ENCODE data around the gene PGAM1. TPM values are rescaled to one million over a fixed set of nuclear protein-coding genes. Genes with fewer than 3 reads are reported as not detected.

PGAM1 gene
- total RNA-seq, 2 experiments from 2014 or later: 517 to 529 TPM

GRCh38 chr10:97442277-97442676, 16.3 kb downstream of the PGAM1 start:
- Mint-ChIP-seq H3K36me3 (ENCODE audit: low read depth) (peaks cover 37% of the 10 kb centered on the region), H3K27me3 (ENCODE audit: low read depth) (no peaks in the 10 kb centered on the region), H3K27ac (no peak overlapping the region), H3K9me3 (ENCODE audit: insufficient read depth) (no peaks in the 10 kb centered on the region), H3K4me1 (ENCODE audit: low read depth) (peaks cover 24% of the 10 kb centered on the region), H3K4me3 (no peak overlapping the region)
- CTCF ChIA-PET: interaction anchor here (1.2 to 1.6 kb wide), 2 partner anchors 12 to 36 kb away, joined by 5 read pairs; no protein-coding TSS in a partner anchor
- POLR2A ChIA-PET: no interaction called here
- ATAC-seq: no peak
- no peak for DNase-seq

DNA sequence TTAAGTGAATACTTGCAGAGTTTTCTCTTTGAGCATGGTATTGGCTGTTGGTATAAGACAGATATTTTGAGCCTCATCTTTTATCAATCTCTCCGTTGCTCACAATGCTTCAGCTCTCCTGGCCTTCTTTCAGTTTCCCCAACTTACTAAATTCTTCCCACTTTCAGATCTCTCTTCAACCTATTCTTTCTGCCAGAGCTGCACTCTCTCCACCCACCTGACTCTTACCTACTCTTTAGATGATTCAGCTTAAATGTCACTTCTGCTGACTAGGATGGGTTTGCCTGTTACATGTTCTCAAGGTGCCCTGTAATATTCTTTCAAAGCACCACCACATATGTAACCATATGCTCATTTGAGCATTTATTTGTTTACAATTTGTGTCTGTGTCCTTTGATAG, 18.2 kb downstream of the PGAM1 start:
- H3K27ac Mint-ChIP-seq: no peak overlapping the region
- H3K9me3 Mint-ChIP-seq (ENCODE audit: insufficient read depth): no peaks in the 10 kb centered on the region
- no peaks in the 10 kb centered on the region for H3K27me3 Mint-ChIP-seq (ENCODE audit: low read depth)
- peak overlapping the region; percentile 9 for H3K4me3 Mint-ChIP-seq
- POLR2A ChIA-PET: interaction anchor here (1.5 kb wide), 1 partner anchor 30 kb away, joined by 4 read pairs; no protein-coding TSS in a partner anchor
- ATAC-seq: no peak
- no peak for DNase-seq
- peaks cover 24% of the 10 kb centered on the region for H3K36me3 Mint-ChIP-seq (ENCODE audit: low read depth)
- CTCF ChIA-PET: interaction anchor here (1.0 to 1.7 kb wide), 7 partner anchors 8 to 43 kb away, joined by 3 to 9 read pairs (median 3); no protein-coding TSS in a partner anchor
- peaks cover 40% of the 10 kb centered on the region for H3K4me1 Mint-ChIP-seq (ENCODE audit: low read depth)

GRCh38 chr10:97445357-97445721, 19.3 kb downstream of the PGAM1 start:
- POLR2A ChIA-PET: interaction anchor here (0.5 to 1.5 kb wide), 2 partner anchors 31 to 37 kb away, joined by 3 to 4 read pairs; no protein-coding TSS in a partner anchor
- Mint-ChIP-seq H3K27ac (peak overlapping the region; percentile 92), H3K36me3 (ENCODE audit: low read depth) (peaks cover 19% of the 10 kb centered on the region), H3K4me3 (peak overlapping the region; percentile 98), H3K27me3 (ENCODE audit: low read depth) (no peaks in the 10 kb centered on the region), H3K9me3 (ENCODE audit: insufficient read depth) (no peaks in the 10 kb centered on the region), H3K4me1 (ENCODE audit: low read depth) (peaks cover 40% of the 10 kb centered on the region)
- ATAC-seq: peak; percentile 2
- CTCF ChIA-PET: interaction anchor here (0.8 to 1.7 kb wide), 8 partner anchors 9 to 45 kb away, joined by 3 to 9 read pairs (median 4); no protein-coding TSS in a partner anchor
- DNase-seq: no peak

DNA sequence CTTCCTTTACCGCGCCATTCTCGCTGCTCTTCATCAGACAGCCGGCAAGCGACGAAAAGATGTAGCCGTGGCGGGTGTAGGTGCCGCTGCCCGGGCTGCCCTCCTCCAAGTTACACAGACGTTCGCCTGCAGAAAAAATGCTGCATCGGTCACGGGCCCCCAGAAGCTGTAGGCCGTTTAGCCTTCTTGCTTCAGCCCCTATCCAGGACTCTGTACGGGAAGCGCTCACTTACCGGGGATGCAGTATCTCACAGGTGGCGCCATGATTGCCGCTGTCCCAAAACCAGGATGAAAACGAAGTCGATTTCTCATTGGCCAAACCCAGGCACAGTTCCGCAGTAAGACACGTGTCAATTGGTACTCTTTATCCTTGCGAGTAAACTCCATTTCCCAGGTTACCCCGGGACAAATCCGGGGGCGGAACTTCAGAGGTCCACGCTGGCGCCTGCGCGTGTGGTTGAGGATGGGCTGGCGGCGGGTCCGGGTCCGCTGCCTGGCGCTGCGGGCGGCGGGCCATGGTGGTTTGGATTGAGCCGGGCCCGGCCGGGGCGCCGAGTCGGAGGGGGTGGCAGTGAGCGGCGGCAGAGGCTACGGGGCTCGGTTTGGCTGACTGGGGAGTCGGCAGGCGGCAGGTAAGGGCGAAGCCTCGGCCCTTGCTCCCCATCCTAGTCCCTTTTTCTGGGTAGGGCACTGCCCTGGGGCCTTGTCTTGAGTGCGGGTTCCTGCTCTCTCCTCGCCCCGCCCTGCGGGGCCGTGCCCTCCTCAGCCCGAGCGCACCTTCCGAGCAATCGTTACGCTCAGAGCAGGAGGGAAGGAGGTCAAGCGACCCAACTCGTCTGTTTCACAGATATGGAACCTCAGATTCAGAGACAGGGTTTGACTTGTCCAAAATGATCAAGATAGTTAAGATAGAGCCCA, 20.0 kb downstream of the PGAM1 start, which contains the start of the genes EXOSC1 and ZDHHC16:
Gene EXOSC1 (minus strand): TSS at position 285 of the 918 bp plus-strand sequence. CDS start 21 bp downstream, at position 264.
Gene ZDHHC16 (plus strand): TSS at position 454 of the 918 bp plus-strand sequence. CDS start 5,501 bp downstream, outside the sequence.
- DNase-seq (peak; percentile 94), ATAC-seq (peak; percentile 98)
- ChIA-PET POLR2A (interaction anchor here (0.5 to 1.5 kb wide), 3 partner anchors 32 to 185 kb away, joined by 3 to 4 read pairs (median 3); no protein-coding TSS in a partner anchor), CTCF (interaction anchor here (1.1 to 1.7 kb wide), 5 partner anchors 9 to 45 kb away, joined by 3 to 5 read pairs (median 3); no protein-coding TSS in a partner anchor)
- H3K4me1 Mint-ChIP-seq (ENCODE audit: low read depth): peaks cover 40% of the 10 kb centered on the region
- no peaks in the 10 kb centered on the region for H3K27me3 Mint-ChIP-seq (ENCODE audit: low read depth)
- H3K4me3 Mint-ChIP-seq: peak within 1 kb of the TSS; percentile 98
- no peaks in the 10 kb centered on the region for H3K9me3 Mint-ChIP-seq (ENCODE audit: insufficient read depth)
- peak within 1 kb of the TSS; percentile 92 for H3K27ac Mint-ChIP-seq
- peaks cover 22% of the 10 kb centered on the region for H3K36me3 Mint-ChIP-seq (ENCODE audit: low read depth)

- peaks cover 36% of the 10 kb centered on the region for H3K4me1 Mint-ChIP-seq (ENCODE audit: low read depth)
- POLR2A ChIA-PET: interaction anchor here (0.6 kb wide), 1 partner anchor 169 kb away, joined by 3 read pairs; no protein-coding TSS in a partner anchor
Measured at GRCh38 chr10:97450828-97451227, 24.8 kb downstream of the PGAM1 start.

DNA sequence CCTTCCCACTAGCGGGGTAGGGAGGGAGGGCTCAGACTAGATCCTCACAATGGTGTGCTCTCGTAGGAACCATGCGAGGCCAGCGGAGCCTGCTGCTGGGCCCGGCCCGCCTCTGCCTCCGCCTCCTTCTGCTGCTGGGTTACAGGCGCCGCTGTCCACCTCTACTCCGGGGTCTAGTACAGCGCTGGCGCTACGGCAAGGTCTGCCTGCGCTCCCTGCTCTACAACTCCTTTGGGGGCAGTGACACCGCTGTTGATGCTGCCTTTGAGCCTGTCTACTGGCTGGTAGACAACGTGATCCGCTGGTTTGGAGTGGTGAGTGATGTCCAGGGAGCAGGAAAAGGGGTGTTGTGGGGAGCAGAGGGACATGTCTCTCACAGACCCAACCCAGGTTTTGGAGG, 25.6 kb downstream of the PGAM1 start:
- no peak for ATAC-seq
- CTCF ChIA-PET: no interaction called here
- POLR2A ChIA-PET: no interaction called here
- H3K4me3 Mint-ChIP-seq: no peak overlapping the region
- H3K4me1 Mint-ChIP-seq (ENCODE audit: low read depth): peaks cover 31% of the 10 kb centered on the region
- H3K36me3 Mint-ChIP-seq (ENCODE audit: low read depth): peaks cover 40% of the 10 kb centered on the region
- H3K9me3 Mint-ChIP-seq (ENCODE audit: insufficient read depth): no peaks in the 10 kb centered on the region
- no peaks in the 10 kb centered on the region for H3K27me3 Mint-ChIP-seq (ENCODE audit: low read depth)
- no peak overlapping the region for H3K27ac Mint-ChIP-seq
- no peak for DNase-seq

More at GRCh38 chr10:97450828-97451227, 24.8 kb downstream of the PGAM1 start:
- Mint-ChIP-seq H3K9me3 (ENCODE audit: insufficient read depth) (no peaks in the 10 kb centered on the region), H3K36me3 (ENCODE audit: low read depth) (peaks cover 34% of the 10 kb centered on the region), H3K27ac (no peak overlapping the region), H3K4me3 (no peak overlapping the region), H3K27me3 (ENCODE audit: low read depth) (no peaks in the 10 kb centered on the region)
- DNase-seq (no peak), ATAC-seq (no peak)
- CTCF ChIA-PET: no interaction called here

DNA sequence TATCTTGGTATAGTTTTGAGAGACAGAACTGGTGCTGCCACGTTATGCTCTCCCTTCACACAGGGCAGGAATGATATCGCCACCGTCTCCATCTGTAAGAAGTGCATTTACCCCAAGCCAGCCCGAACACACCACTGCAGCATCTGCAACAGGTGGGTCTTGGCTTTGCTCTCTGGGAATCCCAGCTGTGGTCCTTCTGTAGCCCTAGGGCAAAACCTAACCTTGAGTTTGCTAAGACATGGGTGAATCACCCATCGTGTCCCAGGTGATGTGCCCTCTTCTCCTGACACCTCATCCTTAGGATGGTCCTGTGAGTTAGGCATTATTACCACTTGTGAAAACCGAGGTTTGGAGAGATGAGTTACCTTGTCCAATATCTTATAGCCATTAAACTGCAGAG, 26.4 kb downstream of the PGAM1 start:
- CTCF ChIA-PET: interaction anchor here (0.8 to 1.7 kb wide), 2 partner anchors 9 to 12 kb away, joined by 3 to 7 read pairs; no protein-coding TSS in a partner anchor
- H3K27me3 Mint-ChIP-seq (ENCODE audit: low read depth): no peaks in the 10 kb centered on the region

DNA sequence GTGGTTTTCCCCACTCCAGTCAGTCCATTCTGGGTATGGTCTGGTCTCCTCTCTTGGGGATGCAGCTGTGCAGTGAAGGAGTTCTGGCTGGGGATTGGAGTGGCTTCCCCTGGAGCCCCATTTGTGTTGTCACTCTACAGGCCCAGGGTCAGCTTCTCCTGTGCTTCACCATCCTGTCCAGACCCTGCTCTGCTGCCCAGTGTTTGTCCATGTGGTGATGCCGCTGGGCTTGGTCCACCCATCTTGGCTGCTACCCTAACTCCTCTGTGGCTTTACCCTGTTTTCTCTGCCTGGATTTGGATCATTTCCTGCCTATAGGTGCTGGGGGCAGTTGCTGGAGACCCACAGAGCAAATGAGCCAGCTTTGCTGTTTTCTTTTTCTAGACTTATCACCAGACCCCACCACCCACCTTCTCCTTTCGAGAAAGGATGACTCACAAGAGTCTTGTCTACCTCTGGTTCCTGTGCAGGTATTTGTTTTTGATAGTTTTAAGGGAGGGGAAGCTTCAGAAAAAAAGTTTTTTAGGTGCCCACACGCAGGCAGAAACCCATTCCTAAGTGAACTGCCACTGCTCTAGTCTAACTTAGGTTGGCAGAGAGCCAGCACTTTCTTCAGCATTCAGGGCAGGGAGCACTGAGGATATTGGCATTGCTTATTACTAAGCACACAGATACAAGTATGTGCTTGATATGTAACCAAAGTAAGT, 28.5 kb downstream of the PGAM1 start:
- Mint-ChIP-seq H3K27ac (peak overlapping the region; percentile 78), H3K4me1 (ENCODE audit: low read depth) (peaks cover 9% of the 10 kb centered on the region), H3K4me3 (no peak overlapping the region), H3K36me3 (ENCODE audit: low read depth) (peaks cover 63% of the 10 kb centered on the region), H3K9me3 (ENCODE audit: insufficient read depth) (no peaks in the 10 kb centered on the region), H3K27me3 (ENCODE audit: low read depth) (no peaks in the 10 kb centered on the region)
- ATAC-seq (no peak), DNase-seq (no peak)
- ChIA-PET POLR2A (interaction anchor here (0.6 to 1.4 kb wide), 3 partner anchors 11 to 205 kb away, joined by 3 to 6 read pairs (median 3); no protein-coding TSS in a partner anchor), CTCF (interaction anchor here (0.7 to 1.3 kb wide), 2 partner anchors 10 to 13 kb away, joined by 3 to 4 read pairs; no protein-coding TSS in a partner anchor)

More for the DNA sequence above, 26.4 kb downstream of the PGAM1 start:
- Mint-ChIP-seq H3K27ac (peak overlapping the region; percentile 30), H3K36me3 (ENCODE audit: low read depth) (peaks cover 47% of the 10 kb centered on the region), H3K4me1 (ENCODE audit: low read depth) (peaks cover 24% of the 10 kb centered on the region), H3K4me3 (no peak overlapping the region), H3K9me3 (ENCODE audit: insufficient read depth) (no peaks in the 10 kb centered on the region)
- ATAC-seq (no peak), DNase-seq (no peak)
- POLR2A ChIA-PET: no interaction called here

GRCh38 chr10:97456034-97456685, 30.2 kb downstream of the PGAM1 start:
- Mint-ChIP-seq H3K27me3 (ENCODE audit: low read depth) (no peaks in the 10 kb centered on the region), H3K27ac (no peak overlapping the region), H3K4me1 (ENCODE audit: low read depth) (peaks cover 9% of the 10 kb centered on the region), H3K9me3 (ENCODE audit: insufficient read depth) (no peaks in the 10 kb centered on the region), H3K36me3 (ENCODE audit: low read depth) (peaks cover 71% of the 10 kb centered on the region), H3K4me3 (no peak overlapping the region)
- ChIA-PET POLR2A (interaction anchor here (1.1 kb wide), 1 partner anchor 14 kb away, joined by 6 read pairs; no protein-coding TSS in a partner anchor), CTCF (interaction anchor here (1.1 kb wide), 1 partner anchor 12 kb away, joined by 3 read pairs; no protein-coding TSS in a partner anchor)
- ATAC-seq: no peak
- DNase-seq: no peak

- DNase-seq (no peak), ATAC-seq (no peak)
- H3K36me3 Mint-ChIP-seq (ENCODE audit: low read depth): peaks cover 75% of the 10 kb centered on the region
- H3K4me1 Mint-ChIP-seq (ENCODE audit: low read depth): peaks cover 9% of the 10 kb centered on the region
- no peaks in the 10 kb centered on the region for H3K9me3 Mint-ChIP-seq (ENCODE audit: insufficient read depth)
- H3K27ac Mint-ChIP-seq: no peak overlapping the region
- no peaks in the 10 kb centered on the region for H3K27me3 Mint-ChIP-seq (ENCODE audit: low read depth)
- ChIA-PET CTCF (interaction anchor here (1.1 kb wide), 1 partner anchor 11 kb away, joined by 3 read pairs; no protein-coding TSS in a partner anchor), POLR2A (interaction anchor here (1.1 kb wide), 1 partner anchor 13 kb away, joined by 6 read pairs; no protein-coding TSS in a partner anchor)
- H3K4me3 Mint-ChIP-seq: no peak overlapping the region
Measured at GRCh38 chr10:97456686-97457065, 30.7 kb downstream of the PGAM1 start.

DNA sequence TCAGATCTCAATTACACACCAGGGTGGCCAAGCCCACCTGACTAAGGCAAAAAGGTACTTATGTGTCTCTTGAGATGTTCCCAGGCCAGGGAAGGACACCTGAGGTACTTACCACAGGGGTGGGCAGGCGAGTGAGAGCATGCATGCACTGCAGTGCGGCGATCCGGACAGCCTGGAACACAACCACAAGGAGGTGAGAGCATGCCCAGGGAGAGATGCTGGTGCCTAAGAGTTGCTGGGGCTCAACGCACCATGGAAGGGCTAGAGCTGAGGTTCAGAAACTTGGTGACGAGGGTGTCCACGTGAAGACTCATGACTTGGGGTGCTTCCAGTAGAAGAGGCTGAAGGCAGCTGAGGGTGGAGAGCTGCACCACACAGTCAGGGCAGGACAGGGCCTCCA, 33.1 kb downstream of the PGAM1 start:
- ATAC-seq: no peak
- no peaks in the 10 kb centered on the region for H3K9me3 Mint-ChIP-seq (ENCODE audit: insufficient read depth)
- H3K4me1 Mint-ChIP-seq (ENCODE audit: low read depth): peaks cover 5% of the 10 kb centered on the region
- no peaks in the 10 kb centered on the region for H3K27me3 Mint-ChIP-seq (ENCODE audit: low read depth)
- no peak overlapping the region for H3K27ac Mint-ChIP-seq
- CTCF ChIA-PET: no interaction called here
- POLR2A ChIA-PET: no interaction called here
- peaks cover 83% of the 10 kb centered on the region for H3K36me3 Mint-ChIP-seq (ENCODE audit: low read depth)
- no peak for DNase-seq
- H3K4me3 Mint-ChIP-seq: no peak overlapping the region

Measured in activated CD8-positive, alpha-beta T cell treated with anti-CD3 and anti-CD28 coated beads, Interleukin-2, amount 10 ng/mL, durations not matched to agents 7 days and 5 days (primary cell).